HepG2 (cell line): ENCODE results near the gene CITED2. TPM values are rescaled to one million over a fixed set of nuclear protein-coding genes. Genes with fewer than 3 reads are reported as not detected.

ENCODE experiments used
- GFI1 ChIP-seq: sonication (generic); formaldehyde crosslinking; IDR thresholded peaks from 2 replicates; pipeline ENCODE4 v1.5.0; 2020; ENCODE audit warnings: missing genetic modification reagents, mild to moderate bottlenecking, borderline replicate concordance
- HNRNPL ChIP-seq: fragments of 200-400 bp; formaldehyde crosslinking; IDR thresholded peaks from 2 replicates; pipeline ENCODE4 v1.6.1; 2017; ENCODE audit warnings: mild to moderate bottlenecking, low read depth, low read length
- IKZF4 ChIP-seq: sonication (generic); formaldehyde crosslinking; IDR thresholded peaks from 2 replicates; pipeline ENCODE4 v1.5.1; 2020; ENCODE audit warnings: borderline replicate concordance, mild to moderate bottlenecking, low read depth, missing genetic modification reagents; ENCODE audit errors: not compliant biosample characterization
- MAFG ChIP-seq: sonication (generic); formaldehyde crosslinking; IDR thresholded peaks from 2 replicates; pipeline ENCODE4 v1.5.1; 2020; ENCODE audit warnings: mild to moderate bottlenecking, missing genetic modification reagents
- MYC ChIP-seq: sonication (generic); formaldehyde crosslinking; IDR thresholded peaks from 2 replicates; pipeline ENCODE4 v1.9.0; 2021; ENCODE audit warnings: missing genetic modification reagents, borderline replicate concordance
- NCOA2 ChIP-seq: sonication (generic); formaldehyde crosslinking; IDR thresholded peaks from 2 replicates; pipeline ENCODE4 v1.8.0; 2022; ENCODE audit warnings: inconsistent platforms
- SMAD1 ChIP-seq: sonication (generic); formaldehyde crosslinking; IDR thresholded peaks from 2 replicates; pipeline ENCODE4 v1.4.0; 2020; ENCODE audit warnings: missing genetic modification reagents, low read depth, mild to moderate bottlenecking, borderline replicate concordance
- SRSF1 ChIP-seq: fragments of 200-400 bp; formaldehyde crosslinking; optimal IDR thresholded peaks from 2 replicates; pipeline ENCODE3; 2017; ENCODE audit warnings: mild to moderate bottlenecking, low read depth, low read length, moderate library complexity
- TCF12 ChIP-seq, 2 experiments: fragments of 450-650 bp in 1 of 2; sonication (generic) in 1 of 2; formaldehyde crosslinking in 1 of 2; IDR thresholded peaks; 2 replicates each; pipeline versions ENCODE4 v1.6.1 to v1.8.0; 2017 to 2022; ENCODE audit warnings: antibody characterized with exemption in 1 of 2, mild to moderate bottlenecking in 1 of 2, missing genetic modification reagents in 1 of 2, moderate library complexity in 1 of 2
- U2AF1 ChIP-seq: fragments of 200-400 bp; formaldehyde crosslinking; optimal IDR thresholded peaks from 2 replicates; pipeline ENCODE3; 2017; ENCODE audit warnings: mild to moderate bottlenecking, low read depth, low read length
- ZNF468 ChIP-seq: sonication (generic); formaldehyde crosslinking; IDR thresholded peaks from 2 replicates; pipeline ENCODE4 v1.8.0; 2022; ENCODE audit warnings: mild to moderate bottlenecking, moderate library complexity, missing genetic modification reagents
- polyA plus RNA-seq, 8 experiments: library from polyadenylated mRNA; depleted of rRNA in 3 of 8; stranded (reverse) in 7 of 8; unstranded in 1 of 8; fragments of >200 nt; fragmentation: Illumina TruSeq in 4 of 8; extraction: Trizol in 4 of 8; gene quantifications; 2 replicates each; pipeline versions ENCODE4 v1.2.1 to v1.2.3, GENCODE V29; 2011 to 2016; ENCODE audit warnings: low read depth in 4 of 8, missing spikeins in 1 of 8, mixed read lengths in 1 of 8; ENCODE audit not compliant: insufficient read depth in 1 of 8
- total RNA-seq, 5 experiments: library from RNA; depleted of rRNA; stranded (reverse); fragments of >200 nt; fragmentation: Illumina TruSeq; extraction: Trizol; gene quantifications; 2 replicates each; pipeline ENCODE4 v1.2.3, GENCODE V29; 2016; ENCODE audit warnings: low read depth in 1 of 5
- TF ChIP-seq, protein P1 (sequence below): sonication (generic); formaldehyde crosslinking; conservative IDR thresholded peaks from 2 replicates; pipeline ENCODE4 v1.5.0; 2020; ENCODE audit warnings: missing genetic modification reagents
- TF ChIP-seq, protein P2 (sequence below): sonication (generic); formaldehyde crosslinking; IDR thresholded peaks from 2 replicates; pipeline ENCODE4 v1.5.1; 2020; ENCODE audit warnings: mild to moderate bottlenecking, missing genetic modification reagents
- TF ChIP-seq, protein P3 (sequence below), 2 experiments: fragments of 450-650 bp in 1 of 2; sonication (generic) in 1 of 2; formaldehyde crosslinking in 1 of 2; IDR thresholded peaks; 2 replicates each; pipeline versions ENCODE4 v1.6.1 to v1.8.0; 2016 to 2022; ENCODE audit warnings: antibody characterized with exemption in 1 of 2, mild to moderate bottlenecking in 1 of 2, missing genetic modification reagents in 1 of 2

Gene CITED2
- total and polyA plus RNA-seq, 2 of the 13 experiments (the other 11 are each of a cell fraction or from before 2014, with no cell fraction given), result 17.6 to 57.2 TPM

DNA sequence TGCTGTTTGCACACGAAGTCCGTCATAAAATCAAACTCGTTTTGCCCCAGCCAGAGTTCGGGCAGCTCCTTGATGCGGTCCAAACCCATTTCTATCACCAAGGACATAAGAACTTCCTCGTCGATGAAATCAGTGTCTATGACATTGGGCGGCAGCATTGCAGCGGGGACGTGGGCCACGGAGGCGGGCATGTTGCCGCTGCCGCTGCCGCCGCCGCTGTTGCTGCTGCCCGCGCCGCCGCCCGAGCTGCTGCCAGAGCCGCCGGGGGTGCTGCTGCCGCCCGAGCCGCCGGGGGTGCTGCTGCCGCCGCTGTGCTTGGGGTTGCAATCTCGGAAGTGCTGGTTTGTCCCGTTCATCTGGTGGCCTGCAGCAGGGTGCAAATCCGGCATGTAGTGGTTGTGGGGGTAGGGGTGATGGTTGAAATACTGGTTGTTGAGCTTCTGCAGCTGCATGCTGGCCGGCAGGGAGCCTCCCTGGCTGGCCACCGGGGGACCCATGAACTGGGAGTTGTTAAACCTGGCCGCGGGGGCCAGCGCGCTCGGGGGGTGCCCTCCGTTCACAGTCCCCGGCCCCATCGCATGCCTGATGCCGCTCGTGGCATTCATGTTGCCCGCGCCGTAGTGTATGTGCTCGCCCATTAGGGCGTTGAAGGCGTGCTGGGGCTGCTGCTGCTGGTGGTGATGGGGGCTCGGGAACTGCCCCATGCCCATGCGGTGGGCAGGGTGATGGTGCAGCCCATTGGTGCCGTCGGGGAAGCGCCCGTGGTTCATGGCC lies 1.1 kb downstream of the CITED2 start (continued):
- peak; percentile 52 for TF ChIP-seq MYC (CRISPR knock-in tag)
- TF ChIP-seq, protein P1, sequence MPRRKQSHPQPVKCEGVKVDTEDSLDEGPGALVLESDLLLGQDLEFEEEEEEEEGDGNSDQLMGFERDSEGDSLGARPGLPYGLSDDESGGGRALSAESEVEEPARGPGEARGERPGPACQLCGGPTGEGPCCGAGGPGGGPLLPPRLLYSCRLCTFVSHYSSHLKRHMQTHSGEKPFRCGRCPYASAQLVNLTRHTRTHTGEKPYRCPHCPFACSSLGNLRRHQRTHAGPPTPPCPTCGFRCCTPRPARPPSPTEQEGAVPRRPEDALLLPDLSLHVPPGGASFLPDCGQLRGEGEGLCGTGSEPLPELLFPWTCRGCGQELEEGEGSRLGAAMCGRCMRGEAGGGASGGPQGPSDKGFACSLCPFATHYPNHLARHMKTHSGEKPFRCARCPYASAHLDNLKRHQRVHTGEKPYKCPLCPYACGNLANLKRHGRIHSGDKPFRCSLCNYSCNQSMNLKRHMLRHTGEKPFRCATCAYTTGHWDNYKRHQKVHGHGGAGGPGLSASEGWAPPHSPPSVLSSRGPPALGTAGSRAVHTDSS (CRISPR knock-in tag), result no peak
- TF ChIP-seq MAFG (CRISPR knock-in tag), result peak; percentile 60; the same call in 1 of the 2 replicates
- TF ChIP-seq NCOA2 (CRISPR knock-in tag), result no peak
- TF ChIP-seq SRSF1, result peak; percentile 40
- no peak for TF ChIP-seq TCF12 (IDR thresholded peaks at IDR 0.05)
- TF ChIP-seq TCF12 (CRISPR knock-in tag; IDR thresholded peaks at IDR 0.05), result no peak
- TF ChIP-seq HNRNPL, result peak; percentile 85
- TF ChIP-seq GFI1, result no peak; the same call in 1 of the 2 replicates
- TF ChIP-seq, protein P2, sequence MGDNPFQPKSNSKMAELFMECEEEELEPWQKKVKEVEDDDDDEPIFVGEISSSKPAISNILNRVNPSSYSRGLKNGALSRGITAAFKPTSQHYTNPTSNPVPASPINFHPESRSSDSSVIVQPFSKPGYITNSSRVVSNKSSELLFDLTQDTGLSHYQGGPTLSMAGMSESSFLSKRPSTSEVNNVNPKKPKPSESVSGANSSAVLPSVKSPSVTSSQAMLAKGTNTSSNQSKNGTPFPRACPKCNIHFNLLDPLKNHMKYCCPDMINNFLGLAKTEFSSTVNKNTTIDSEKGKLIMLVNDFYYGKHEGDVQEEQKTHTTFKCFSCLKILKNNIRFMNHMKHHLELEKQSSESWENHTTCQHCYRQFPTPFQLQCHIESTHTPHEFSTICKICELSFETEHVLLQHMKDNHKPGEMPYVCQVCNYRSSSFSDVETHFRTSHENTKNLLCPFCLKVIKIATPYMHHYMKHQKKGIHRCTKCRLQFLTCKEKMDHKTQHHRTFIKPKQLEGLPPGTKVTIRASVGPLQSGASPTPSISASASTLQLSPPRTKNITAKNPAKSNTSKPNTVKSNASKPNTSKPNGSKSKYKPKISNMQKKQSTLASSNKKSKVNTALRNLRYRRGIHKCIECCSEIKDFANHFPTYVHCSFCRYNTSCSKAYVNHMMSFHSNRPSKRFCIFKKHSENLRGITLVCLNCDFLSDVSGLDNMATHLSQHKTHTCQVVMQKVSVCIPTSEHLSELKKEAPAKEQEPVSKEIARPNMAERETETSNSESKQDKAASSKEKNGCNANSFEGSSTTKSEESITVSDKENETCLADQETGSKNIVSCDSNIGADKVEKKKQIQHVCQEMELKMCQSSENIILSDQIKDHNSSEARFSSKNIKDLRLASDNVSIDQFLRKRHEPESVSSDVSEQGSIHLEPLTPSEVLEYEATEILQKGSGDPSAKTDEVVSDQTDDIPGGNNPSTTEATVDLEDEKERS (CRISPR knock-in tag), result no peak
- no peak for TF ChIP-seq SMAD1
- TF ChIP-seq, protein P3, sequence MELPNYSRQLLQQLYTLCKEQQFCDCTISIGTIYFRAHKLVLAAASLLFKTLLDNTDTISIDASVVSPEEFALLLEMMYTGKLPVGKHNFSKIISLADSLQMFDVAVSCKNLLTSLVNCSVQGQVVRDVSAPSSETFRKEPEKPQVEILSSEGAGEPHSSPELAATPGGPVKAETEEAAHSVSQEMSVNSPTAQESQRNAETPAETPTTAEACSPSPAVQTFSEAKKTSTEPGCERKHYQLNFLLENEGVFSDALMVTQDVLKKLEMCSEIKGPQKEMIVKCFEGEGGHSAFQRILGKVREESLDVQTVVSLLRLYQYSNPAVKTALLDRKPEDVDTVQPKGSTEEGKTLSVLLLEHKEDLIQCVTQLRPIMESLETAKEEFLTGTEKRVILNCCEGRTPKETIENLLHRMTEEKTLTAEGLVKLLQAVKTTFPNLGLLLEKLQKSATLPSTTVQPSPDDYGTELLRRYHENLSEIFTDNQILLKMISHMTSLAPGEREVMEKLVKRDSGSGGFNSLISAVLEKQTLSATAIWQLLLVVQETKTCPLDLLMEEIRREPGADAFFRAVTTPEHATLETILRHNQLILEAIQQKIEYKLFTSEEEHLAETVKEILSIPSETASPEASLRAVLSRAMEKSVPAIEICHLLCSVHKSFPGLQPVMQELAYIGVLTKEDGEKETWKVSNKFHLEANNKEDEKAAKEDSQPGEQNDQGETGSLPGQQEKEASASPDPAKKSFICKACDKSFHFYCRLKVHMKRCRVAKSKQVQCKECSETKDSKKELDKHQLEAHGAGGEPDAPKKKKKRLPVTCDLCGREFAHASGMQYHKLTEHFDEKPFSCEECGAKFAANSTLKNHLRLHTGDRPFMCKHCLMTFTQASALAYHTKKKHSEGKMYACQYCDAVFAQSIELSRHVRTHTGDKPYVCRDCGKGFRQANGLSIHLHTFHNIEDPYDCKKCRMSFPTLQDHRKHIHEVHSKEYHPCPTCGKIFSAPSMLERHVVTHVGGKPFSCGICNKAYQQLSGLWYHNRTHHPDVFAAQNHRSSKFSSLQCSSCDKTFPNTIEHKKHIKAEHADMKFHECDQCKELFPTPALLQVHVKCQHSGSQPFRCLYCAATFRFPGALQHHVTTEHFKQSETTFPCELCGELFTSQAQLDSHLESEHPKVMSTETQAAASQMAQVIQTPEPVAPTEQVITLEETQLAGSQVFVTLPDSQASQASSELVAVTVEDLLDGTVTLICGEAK (IDR thresholded peaks at IDR 0.05), result no peak
- TF ChIP-seq, protein P3 (CRISPR knock-in tag; IDR thresholded peaks at IDR 0.05), result no peak
- TF ChIP-seq U2AF1, result no peak
- TF ChIP-seq ZNF468 (CRISPR knock-in tag), result no peak
- peak; percentile 80 for TF ChIP-seq IKZF4 (CRISPR knock-in tag)
